ENCODE measurements around the gene KCNA10. TPM values are rescaled to one million over a fixed set of nuclear protein-coding genes. Genes with fewer than 3 reads are reported as not detected.

KCNA10 gene
- total RNA-seq, 1 experiment from 2014 or later: not detected

- no peak for TF ChIP-seq CTCF (conservative IDR thresholded peaks at IDR 0.05)
- no peak overlapping the region for H3K27ac Mint-ChIP-seq
- H3K23ac ChIP-seq (ENCODE audit: insufficient read length, low read depth, low read length): no peak overlapping the region
Measured at GRCh38 chr1:110492573-110492972, 26.4 kb downstream of the KCNA10 start.

More at GRCh38 chr1:110492573-110492972, 26.4 kb downstream of the KCNA10 start:
- H4K8ac ChIP-seq (replicated peaks; ENCODE audit: insufficient read length, low read depth, low read length): no peak overlapping the region
- H4K5ac ChIP-seq (ENCODE audit: insufficient read length, low read depth, low read length): no peak overlapping the region
- H3K27me3 ChIP-seq (ENCODE audit: insufficient read depth, low read length): no peaks in the 10 kb centered on the region
- no peak overlapping the region for H3K27ac ChIP-seq (ENCODE audit: insufficient read length, low read depth, low read length)
- no peak overlapping the region for H3K56ac ChIP-seq (ENCODE audit: insufficient read length, low read depth, low read length)
- H2AK5ac ChIP-seq (ENCODE audit: insufficient read length, low read length): no peak overlapping the region
- H3K23me2 ChIP-seq (ENCODE audit: insufficient read length, low read depth, low read length, poor library complexity, severe bottlenecking): no peaks in the 10 kb centered on the region
- Mint-ChIP-seq H3K4me3 (no peak overlapping the region), H3K9me3 (no peaks in the 10 kb centered on the region; a peak in 1 of 5 replicates), H3K4me1 (peaks cover 32 to 36% of the 10 kb centered on the region in 2 experiments), H3K27me3 (ENCODE audit: low read depth) (peaks cover 27% of the 10 kb centered on the region), H3K36me3 (ENCODE audit: insufficient read depth in 1 of 3, low read depth in 3 of 3) (no peaks in the 10 kb centered on the region; a peak in 1 of 7 replicates)
- WGBS (ENCODE audit: extremely low coverage, insufficient read length, low lambda C conversion rate): no CpG with 5 or more reads among the region's 7 CpGs
- no peak overlapping the region for H4K91ac ChIP-seq (ENCODE audit: insufficient read length, low read depth, low read length)
- H3K4me2 ChIP-seq (ENCODE audit: insufficient read depth, insufficient read length, low read length): no peak overlapping the region
- H2AFZ ChIP-seq (ENCODE audit: low read length): no peak overlapping the region
- no peak overlapping the region for H3K14ac ChIP-seq (ENCODE audit: insufficient read depth, low read length)
- H3K18ac ChIP-seq (ENCODE audit: insufficient read length, low read depth, low read length): no peak overlapping the region
- H3K4me1 ChIP-seq (ENCODE audit: insufficient read depth, low read length): peaks cover 2% of the 10 kb centered on the region; the same call in 1 of the 2 replicates
- H3K9ac ChIP-seq (ENCODE audit: extremely low read depth, insufficient read length, low read length): no peak overlapping the region
- no peak overlapping the region for H3K4ac ChIP-seq (ENCODE audit: low read depth, low read length)
- H4K20me1 ChIP-seq (ENCODE audit: control insufficient read depth, insufficient read depth, insufficient read length): no peaks in the 10 kb centered on the region
- H2BK120ac ChIP-seq (ENCODE audit: low read depth, low read length, poor library complexity, severe bottlenecking): no peak overlapping the region
- no peak overlapping the region for H2BK5ac ChIP-seq (ENCODE audit: insufficient read length, low read length)
- no peak overlapping the region for H2BK12ac ChIP-seq (ENCODE audit: insufficient read length, low read depth, low read length)
- H2BK15ac ChIP-seq (ENCODE audit: low read depth, low read length): no peak overlapping the region
- H3K9me3 ChIP-seq (ENCODE audit: control insufficient read depth, low read depth, low read length): no peaks in the 10 kb centered on the region
- no peak overlapping the region for H3T11ph ChIP-seq (ENCODE audit: low read length)
- H3K79me2 ChIP-seq (ENCODE audit: insufficient read depth, low read length): no peaks in the 10 kb centered on the region
- H3K79me1 ChIP-seq (ENCODE audit: insufficient read depth, low read depth, low read length, poor library complexity, severe bottlenecking): no peaks in the 10 kb centered on the region
- no peak for DNase-seq
- no peak overlapping the region for H2BK20ac ChIP-seq (ENCODE audit: low read depth, low read length, poor library complexity, severe bottlenecking)

Data from H9 (cell line).